Prostate gland (tissue), 2 donors: ENCODE data around the gene ARL6IP5. TPM values are rescaled to one million over a fixed set of nuclear protein-coding genes. Genes with fewer than 3 reads are reported as not detected.

Source experiments
- DNase-seq: peaks from one replicate; pipeline ENCODE4 v3.0.0-alpha.2; 2019; ENCODE audit warnings: low spot score
- H3K27ac ChIP-seq, 2 donors: fragments of 200-600 bp; sonication (generic); 2 replicates each; pipeline ENCODE4 v1.5.1; 2017 to 2019
- H3K27me3 ChIP-seq: fragments of 200-600 bp; sonication (generic); replicated peaks from 2 replicates; pipeline ENCODE4 v1.5.1; 2019; ENCODE audit not compliant: insufficient read depth
- H3K36me3 ChIP-seq, 2 donors: fragments of 200-600 bp; sonication (generic); 1 replicate in 1 of 2; 2 replicates in 1 of 2; pipeline versions ENCODE4 v1.5.1 to v1.8.1; 2017 to 2019
- H3K4me1 ChIP-seq: fragments of 200-600 bp; sonication (generic); replicated peaks from 2 replicates; pipeline ENCODE4 v1.5.1; 2019
- H3K4me3 ChIP-seq, 2 donors: fragments of 200-600 bp; sonication (generic); 2 replicates each; pipeline ENCODE4 v1.5.1; 2017 to 2019
- H3K9me3 ChIP-seq: fragments of 200-600 bp; sonication (generic); 2 replicates; pipeline ENCODE4 v1.5.1; 2017
- CTCF ChIP-seq, 4 experiments: fragments of 200-600 bp in 2 of 4; fragments of 450-650 bp in 2 of 4; sonication (generic) in 2 of 4; IDR thresholded peaks; 1 replicate in 3 of 4; 2 replicates in 1 of 4; pipeline ENCODE4 v1.5.1; 2016 to 2019; ENCODE audit warnings: antibody characterized with exemption in 4 of 4, mild to moderate bottlenecking in 2 of 4, moderate library complexity in 2 of 4
- POLR2A ChIP-seq: fragments of 450-650 bp; IDR thresholded peaks from one replicate; pipeline ENCODE4 v1.6.1; 2016; ENCODE audit warnings: antibody characterized with exemption, mild to moderate bottlenecking
- POLR2AphosphoS5 ChIP-seq: sonication (generic); formaldehyde crosslinking; IDR thresholded peaks from one replicate; pipeline ENCODE4 v1.6.1; 2017; ENCODE audit warnings: antibody characterized with exemption
- WGBS: methylation state at CpG from one replicate; pipeline ENCODE4 v1.1.5; 2018; 5-methylcytosine and 5-hydroxymethylcytosine counted together
- intact Hi-C: fragments of 100-400 bp; cut with DNase I; formaldehyde crosslinking; loops from one replicate; pipeline ENCODE4 v1.14.2; 2022
- total RNA-seq, 2 donors: library from RNA; depleted of rRNA; stranded (reverse); fragments of >200 nt; gene quantifications; one replicate each; pipeline ENCODE4 v1.1.0, GENCODE V29; 2016

Gene ARL6IP5
- total RNA-seq, 2 donors from 2014 or later: 102 to 169 TPM

GRCh38 chr3:69122403-69122802 is 37.7 kb downstream of the ARL6IP5 start, which contains the start of gene LMOD3:
Gene LMOD3 (minus strand): TSS chr3:69122595. CDS start chr3:69122386, 209 bp downstream.
- no peak for DNase-seq
- intact Hi-C loops: loop anchor here (5.0 kb wide), 2 partner anchors 185 to 305 kb away; no protein-coding TSS in a partner anchor
- no peaks in the 10 kb centered on the region for H3K36me3 ChIP-seq
- H3K4me3 ChIP-seq: no peak within 1 kb of the TSS
- 80% methylated on average over 3 of the region's 3 CpGs for WGBS
- H3K4me1 ChIP-seq: no peaks in the 10 kb centered on the region
- H3K9me3 ChIP-seq: no peaks in the 10 kb centered on the region
- TF ChIP-seq POLR2AphosphoS5 (no peak), CTCF (IDR thresholded peaks at IDR 0.05) (no peak), POLR2A (no peak)
- no peaks in the 10 kb centered on the region for H3K27me3 ChIP-seq
- peak within 1 kb of the TSS in 1 of 2 donors; percentile 13 for H3K27ac ChIP-seq

DNA sequence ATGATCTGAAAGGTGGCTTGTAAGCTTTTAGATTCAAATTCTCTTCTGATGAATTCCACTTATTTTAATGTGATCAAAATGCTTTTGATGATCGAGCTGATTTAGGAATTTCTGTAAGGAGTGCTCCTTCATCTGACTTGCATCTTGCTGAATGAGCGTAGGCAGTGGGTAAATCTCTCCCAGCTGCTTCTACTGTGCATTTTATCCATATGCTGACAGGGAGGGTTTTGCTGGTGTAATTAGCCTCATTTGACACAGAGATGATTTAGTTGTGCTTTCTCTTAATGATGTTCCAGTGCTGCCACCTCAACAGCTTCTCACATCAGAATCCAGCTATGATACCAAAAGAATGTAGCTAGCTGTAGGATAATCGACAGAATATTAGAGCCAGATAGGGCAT is 41.5 kb downstream of the ARL6IP5 start:
- intact Hi-C loops: no loop called here
- Histone ChIP-seq H3K27me3 (no peaks in the 10 kb centered on the region), H3K27ac (no peak overlapping the region), H3K36me3 (no peaks in the 10 kb centered on the region), H3K4me3 (no peak overlapping the region), H3K4me1 (no peaks in the 10 kb centered on the region), H3K9me3 (no peaks in the 10 kb centered on the region)
- no peak for TF ChIP-seq POLR2A
- TF ChIP-seq POLR2AphosphoS5: no peak
- no peak for TF ChIP-seq CTCF (IDR thresholded peaks at IDR 0.05)
- 92% methylated on average over 3 of the region's 3 CpGs for WGBS
- no peak for DNase-seq

GRCh38 chr3:69126999-69127398 is 42.3 kb downstream of the ARL6IP5 start:
- WGBS: 85% methylated on average over 2 of the region's 2 CpGs
- H3K4me1 ChIP-seq: no peaks in the 10 kb centered on the region
- TF ChIP-seq POLR2A: no peak
- no peak for TF ChIP-seq CTCF (IDR thresholded peaks at IDR 0.05)
- TF ChIP-seq POLR2AphosphoS5: no peak
- no peaks in the 10 kb centered on the region for H3K36me3 ChIP-seq
- H3K4me3 ChIP-seq: no peak overlapping the region
- no peaks in the 10 kb centered on the region for H3K27me3 ChIP-seq
- no peak for DNase-seq
- no peaks in the 10 kb centered on the region for H3K9me3 ChIP-seq
- no peak overlapping the region for H3K27ac ChIP-seq
- intact Hi-C loops: no loop called here

- Histone ChIP-seq H3K27me3 (no peaks in the 10 kb centered on the region), H3K4me1 (no peaks in the 10 kb centered on the region), H3K9me3 (no peaks in the 10 kb centered on the region), H3K27ac (no peak overlapping the region), H3K4me3 (no peak overlapping the region), H3K36me3 (no peaks in the 10 kb centered on the region)
- no peak for DNase-seq
- intact Hi-C loops: no loop called here
- TF ChIP-seq POLR2A (no peak), POLR2AphosphoS5 (no peak), CTCF (IDR thresholded peaks at IDR 0.05) (no peak)
Measured at GRCh38 chr3:69128509-69128908, 43.8 kb downstream of the ARL6IP5 start.

- H3K4me3 ChIP-seq: no peak overlapping the region
- no peaks in the 10 kb centered on the region for H3K36me3 ChIP-seq
- H3K9me3 ChIP-seq: no peaks in the 10 kb centered on the region
- no peaks in the 10 kb centered on the region for H3K27me3 ChIP-seq
- no peaks in the 10 kb centered on the region for H3K4me1 ChIP-seq
- intact Hi-C loops: no loop called here
- no peak for DNase-seq
- no peak overlapping the region for H3K27ac ChIP-seq
- WGBS: 20% methylated on average over 1 of the region's 1 CpG
- no peak for TF ChIP-seq CTCF (IDR thresholded peaks at IDR 0.05)
- TF ChIP-seq POLR2AphosphoS5: no peak
- TF ChIP-seq POLR2A: no peak
Measured at GRCh38 chr3:69129531-69129930, 44.8 kb downstream of the ARL6IP5 start.
